GM12874 (cell line): Measurements from ENCODE around the gene TP63.

ENCODE experiments used
- TF ChIP-seq, protein P1 (sequence below): IDR thresholded peaks from 2 replicates; pipeline ENCODE4 v1.5.1; 2011; ENCODE audit warnings: low read depth, mild to moderate bottlenecking, control low read depth, low read length, moderate library complexity; ENCODE audit not compliant: insufficient read depth

TP63 gene

GRCh38 chr3:189638276-189639031 is 7.3 kb downstream of the TP63 start:
- TF ChIP-seq, protein P1, sequence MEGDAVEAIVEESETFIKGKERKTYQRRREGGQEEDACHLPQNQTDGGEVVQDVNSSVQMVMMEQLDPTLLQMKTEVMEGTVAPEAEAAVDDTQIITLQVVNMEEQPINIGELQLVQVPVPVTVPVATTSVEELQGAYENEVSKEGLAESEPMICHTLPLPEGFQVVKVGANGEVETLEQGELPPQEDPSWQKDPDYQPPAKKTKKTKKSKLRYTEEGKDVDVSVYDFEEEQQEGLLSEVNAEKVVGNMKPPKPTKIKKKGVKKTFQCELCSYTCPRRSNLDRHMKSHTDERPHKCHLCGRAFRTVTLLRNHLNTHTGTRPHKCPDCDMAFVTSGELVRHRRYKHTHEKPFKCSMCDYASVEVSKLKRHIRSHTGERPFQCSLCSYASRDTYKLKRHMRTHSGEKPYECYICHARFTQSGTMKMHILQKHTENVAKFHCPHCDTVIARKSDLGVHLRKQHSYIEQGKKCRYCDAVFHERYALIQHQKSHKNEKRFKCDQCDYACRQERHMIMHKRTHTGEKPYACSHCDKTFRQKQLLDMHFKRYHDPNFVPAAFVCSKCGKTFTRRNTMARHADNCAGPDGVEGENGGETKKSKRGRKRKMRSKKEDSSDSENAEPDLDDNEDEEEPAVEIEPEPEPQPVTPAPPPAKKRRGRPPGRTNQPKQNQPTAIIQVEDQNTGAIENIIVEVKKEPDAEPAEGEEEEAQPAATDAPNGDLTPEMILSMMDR, result no peak

- TF ChIP-seq, protein P1, result no peak
These were observed 10.6 kb downstream of the TP63 start for GRCh38 chr3:189641776-189642175.

- TF ChIP-seq, protein P1, result no peak
These were observed 15.8 kb downstream of the TP63 start for GRCh38 chr3:189646853-189647542.

- TF ChIP-seq, protein P1, result peak; percentile 43; the same call in 1 of the 2 replicates
These were observed 20.9 kb downstream of the TP63 start for GRCh38 chr3:189652042-189652441.

DNA sequence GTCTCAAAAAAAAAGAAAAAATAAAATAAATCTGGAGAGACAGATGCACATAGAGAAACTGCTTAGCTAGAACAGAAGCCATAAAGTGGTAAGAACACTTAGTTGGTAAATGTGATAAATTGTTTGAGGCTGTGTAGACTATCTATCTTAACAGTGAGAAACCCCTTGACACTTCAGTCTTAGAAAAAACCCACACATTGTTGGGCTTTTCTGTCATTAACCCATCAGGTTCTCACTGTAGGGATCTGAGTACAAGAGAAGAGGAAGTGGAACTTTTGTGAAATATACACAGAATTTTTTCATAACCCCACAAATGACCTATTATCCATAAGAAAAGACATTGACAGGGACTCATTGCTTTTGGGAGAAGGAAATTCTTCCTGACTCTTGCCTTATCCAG is 24.4 kb downstream of the TP63 start:
- TF ChIP-seq, protein P1, result no peak

GRCh38 chr3:189659571-189659970 is 28.4 kb downstream of the TP63 start:
- TF ChIP-seq, protein P1, result no peak

DNA sequence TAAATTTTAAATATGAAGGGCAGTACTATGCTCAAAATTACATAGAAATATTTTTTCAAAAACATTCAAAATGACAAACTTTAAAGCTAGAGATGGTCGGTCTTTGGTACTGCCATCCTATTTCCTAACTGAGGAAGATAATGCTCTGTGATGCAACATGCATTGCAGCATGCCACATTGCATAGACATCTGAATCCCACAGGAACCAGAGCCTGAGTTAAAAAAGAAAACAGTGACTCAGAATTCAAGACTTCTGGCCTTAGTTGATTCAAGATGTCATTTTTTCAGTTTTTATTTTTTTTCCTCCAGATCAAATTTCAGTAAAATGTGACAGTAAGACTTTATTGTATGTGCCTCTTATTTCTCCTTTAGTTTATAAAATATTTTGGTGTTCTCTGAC is 33.1 kb downstream of the TP63 start:
- TF ChIP-seq, protein P1, result no peak
